Measurements from ENCODE around the gene GPATCH8. TPM values are rescaled to one million over a fixed set of nuclear protein-coding genes. Genes with fewer than 3 reads are reported as not detected.

Gene GPATCH8
- total and polyA plus RNA-seq, 2 donors (not counting 3 experiments of a cell fraction or from before 2014, with no cell fraction given) = 14.6 to 35.3 TPM

- H3K27me3 ChIP-seq (ENCODE audit: control insufficient read depth in 2 of 2, insufficient read depth in 2 of 2, low read length in 2 of 2) = peaks cover 13% of the 10 kb centered on the region in 2 experiments
- TF ChIP-seq MYC (IDR thresholded peaks at IDR 0.05; ENCODE audit: low read depth, low read length) (no peak), FOS (IDR thresholded peaks at IDR 0.05; ENCODE audit: borderline replicate concordance, insufficient read depth, low read length) (no peak), MAX (IDR thresholded peaks at IDR 0.05; ENCODE audit: insufficient read depth, insufficient read length) (no peak), POLR2AphosphoS5 (IDR thresholded peaks at IDR 0.05; ENCODE audit: insufficient read depth, low read depth, low read length) (no peak), JUN (IDR thresholded peaks at IDR 0.05; ENCODE audit: borderline replicate concordance, insufficient read depth, insufficient read length, low read depth) (no peak), GATA2 (IDR thresholded peaks at IDR 0.05; ENCODE audit: insufficient read depth, insufficient read length, low read depth, low read length) (no peak), POLR2A (IDR thresholded peaks at IDR 0.05; ENCODE audit: low read depth, low read length) (no peak)
- TF ChIP-seq, protein P1, sequence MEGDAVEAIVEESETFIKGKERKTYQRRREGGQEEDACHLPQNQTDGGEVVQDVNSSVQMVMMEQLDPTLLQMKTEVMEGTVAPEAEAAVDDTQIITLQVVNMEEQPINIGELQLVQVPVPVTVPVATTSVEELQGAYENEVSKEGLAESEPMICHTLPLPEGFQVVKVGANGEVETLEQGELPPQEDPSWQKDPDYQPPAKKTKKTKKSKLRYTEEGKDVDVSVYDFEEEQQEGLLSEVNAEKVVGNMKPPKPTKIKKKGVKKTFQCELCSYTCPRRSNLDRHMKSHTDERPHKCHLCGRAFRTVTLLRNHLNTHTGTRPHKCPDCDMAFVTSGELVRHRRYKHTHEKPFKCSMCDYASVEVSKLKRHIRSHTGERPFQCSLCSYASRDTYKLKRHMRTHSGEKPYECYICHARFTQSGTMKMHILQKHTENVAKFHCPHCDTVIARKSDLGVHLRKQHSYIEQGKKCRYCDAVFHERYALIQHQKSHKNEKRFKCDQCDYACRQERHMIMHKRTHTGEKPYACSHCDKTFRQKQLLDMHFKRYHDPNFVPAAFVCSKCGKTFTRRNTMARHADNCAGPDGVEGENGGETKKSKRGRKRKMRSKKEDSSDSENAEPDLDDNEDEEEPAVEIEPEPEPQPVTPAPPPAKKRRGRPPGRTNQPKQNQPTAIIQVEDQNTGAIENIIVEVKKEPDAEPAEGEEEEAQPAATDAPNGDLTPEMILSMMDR (IDR thresholded peaks at IDR 0.05; ENCODE audit: extremely low read depth in 1 of 2, insufficient read depth in 1 of 2, low read depth in 1 of 2, low read length in 2 of 2) = no peak
- H2AFZ ChIP-seq (ENCODE audit: low read depth, low read length) = no peak overlapping the region
- no peaks in the 10 kb centered on the region for H4K20me1 ChIP-seq (replicated peaks; ENCODE audit: control insufficient read depth, extremely low read depth, insufficient read depth, low read length)
- ChIA-PET CTCF (interaction anchor here (1.5 to 3.0 kb wide), 3 partner anchors 10 to 137 kb away, joined by 5 to 16 read pairs (median 11); no protein-coding TSS in a partner anchor), POLR2A (no interaction called here)
- peaks cover 8% of the 10 kb centered on the region for H3K4me1 ChIP-seq (ENCODE audit: control insufficient read depth, extremely low read depth, insufficient read depth, low read length)
- no peaks in the 10 kb centered on the region for H3K9me3 ChIP-seq (replicated peaks; ENCODE audit: control insufficient read depth, insufficient read depth, low read length)
- FAIRE-seq = no peak
- no peak overlapping the region for H3K9ac ChIP-seq (replicated peaks; ENCODE audit: extremely low read depth, insufficient read depth, low read length)
- H3K4me2 ChIP-seq (ENCODE audit: insufficient read depth, low read length) = no peak overlapping the region
- no peaks in the 10 kb centered on the region for H3K9me1 ChIP-seq (replicated peaks; ENCODE audit: control insufficient read depth, extremely low read depth, insufficient read depth, low read length)
- intact Hi-C loops (cut with micrococcal nuclease) (no loop called here), dilution Hi-C loops (cut with MboI; ENCODE audit: extremely low pct_ligation_motif_present, low sequenced_read_pairs) (no loop called here)
- DNase-seq (ENCODE audit: low read depth, low spot score) = no peak
- BruUV-seq (replicated peaks) = no TSS peak
- H3K27ac ChIP-seq (ENCODE audit: insufficient read depth, low read depth, low read length) = no peak overlapping the region
- no peaks in the 10 kb centered on the region for H3K79me2 ChIP-seq (ENCODE audit: control insufficient read depth, insufficient read depth, low read length)
- H3K4me3 ChIP-seq (replicated peaks in 1 of 3; ENCODE audit: insufficient read depth in 1 of 3, low read depth in 1 of 3, low read length in 3 of 3) = no peak overlapping the region
- H3K36me3 ChIP-seq (ENCODE audit: control insufficient read depth in 2 of 2, extremely low read depth in 1 of 2, insufficient read depth in 2 of 2, low read length in 2 of 2) = no peaks in the 10 kb centered on the region
Observed at GRCh38 chr17:44386182-44386525, 117.1 kb downstream of the GPATCH8 start.

All from endothelial cell of umbilical vein (primary cell).